Hematopoietic multipotent progenitor cell treated with erythropoietin and hydrocortisone succinate and interleukin-3 and kit ligand, for 17 days (in vitro differentiated cells): ENCODE measurements around the gene TTYH3.

ENCODE experiments used
- DNase-seq: peaks from one replicate; pipeline ENCODE4 v3.0.0-alpha.2; 2015; ENCODE audit warnings: low spot score

The TTYH3 gene

DNA sequence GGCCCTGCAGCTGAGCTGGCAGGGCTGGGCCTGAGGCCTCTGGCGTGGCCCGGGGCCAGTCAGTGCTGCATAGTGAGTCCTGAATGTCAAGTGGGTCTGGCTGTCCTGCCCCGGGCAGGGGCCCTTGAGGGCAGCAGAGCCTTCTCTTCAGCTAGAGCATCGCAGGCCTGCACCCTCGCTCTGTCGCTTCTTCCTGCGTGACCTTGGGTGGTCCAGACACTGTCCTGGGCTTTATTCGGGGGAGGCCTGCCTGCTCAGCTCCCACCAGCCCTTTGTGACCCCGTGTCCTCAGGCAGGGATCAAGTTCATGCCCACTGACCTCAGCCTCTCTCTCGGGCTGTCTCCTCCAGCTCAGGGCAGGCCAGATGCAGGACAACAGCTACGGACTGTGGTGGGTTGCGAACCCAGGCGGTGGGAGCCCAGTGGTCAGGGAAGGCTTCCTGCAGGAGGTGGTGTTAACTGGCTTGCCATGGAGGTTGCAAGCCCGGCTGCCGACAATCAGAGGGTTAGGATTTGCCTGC is 3.4 kb downstream of the TTYH3 start:
- no peak for DNase-seq

DNA sequence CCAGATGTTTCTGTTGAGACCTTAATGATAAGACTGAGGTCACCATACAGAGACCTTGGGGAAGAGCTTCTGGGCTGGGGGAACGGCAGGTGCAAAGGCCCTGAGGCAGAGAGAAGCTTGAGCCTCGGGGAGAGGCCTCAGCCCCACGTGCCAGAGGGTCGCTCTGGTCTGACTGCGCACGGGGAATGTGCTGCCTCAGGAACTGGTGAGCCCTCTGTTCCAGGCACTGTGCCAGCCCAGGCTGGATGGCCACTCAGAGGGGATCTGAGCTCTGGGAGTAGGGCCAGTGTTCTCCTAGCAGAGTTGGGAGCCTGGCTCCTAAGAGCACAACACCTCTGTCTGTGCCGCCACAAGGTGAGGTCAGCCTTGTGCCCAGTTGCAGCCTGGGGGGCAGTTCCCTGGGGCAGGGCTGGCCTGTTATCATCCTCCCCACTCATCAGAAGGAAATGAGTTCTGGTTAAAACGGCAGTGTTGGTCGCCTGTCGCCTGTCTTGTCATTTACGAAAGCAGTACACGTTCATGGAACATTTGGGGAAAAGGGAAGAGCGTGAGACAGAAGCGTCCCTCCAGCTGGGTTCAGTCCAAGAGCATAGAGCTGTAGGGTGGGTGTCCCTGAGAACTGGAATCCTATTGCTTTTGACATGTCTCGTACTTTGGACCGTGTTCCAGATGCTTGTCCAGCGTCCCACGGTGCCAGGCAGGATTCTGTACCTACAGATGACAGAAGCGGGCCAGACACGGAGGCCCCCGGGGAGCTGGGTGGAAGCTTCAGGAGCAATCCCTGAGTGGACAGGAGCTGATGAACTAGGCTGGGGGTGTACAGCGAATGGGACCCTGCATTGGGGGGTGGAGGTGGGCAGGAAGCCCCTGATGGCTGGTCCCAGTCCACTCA is 4.3 kb downstream of the TTYH3 start:
- DNase-seq = no peak

DNA sequence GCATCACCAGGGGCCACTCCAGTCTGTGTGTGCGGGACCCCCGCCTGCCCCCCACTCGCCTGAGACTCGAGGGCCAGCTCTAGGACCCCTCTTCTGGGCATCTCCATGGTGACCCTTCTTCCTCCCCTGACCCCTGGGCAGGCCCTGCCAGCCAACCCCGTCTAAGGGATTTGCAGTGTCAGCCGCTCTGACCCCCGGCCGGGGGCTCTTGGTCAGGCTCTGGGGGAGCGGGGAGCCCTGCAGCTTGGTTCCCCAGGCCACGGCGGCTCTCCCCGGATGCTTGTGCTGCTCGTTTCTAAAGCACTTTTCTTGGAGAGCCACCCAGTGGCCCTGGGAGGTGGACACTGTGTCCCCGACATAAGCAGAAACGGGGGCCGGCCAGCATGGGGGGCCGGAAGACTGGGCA is 5.3 kb downstream of the TTYH3 start:
- no peak for DNase-seq

- DNase-seq = no peak
These were observed 5.9 kb downstream of the TTYH3 start for GRCh38 chr7:2637505-2638223.

DNA sequence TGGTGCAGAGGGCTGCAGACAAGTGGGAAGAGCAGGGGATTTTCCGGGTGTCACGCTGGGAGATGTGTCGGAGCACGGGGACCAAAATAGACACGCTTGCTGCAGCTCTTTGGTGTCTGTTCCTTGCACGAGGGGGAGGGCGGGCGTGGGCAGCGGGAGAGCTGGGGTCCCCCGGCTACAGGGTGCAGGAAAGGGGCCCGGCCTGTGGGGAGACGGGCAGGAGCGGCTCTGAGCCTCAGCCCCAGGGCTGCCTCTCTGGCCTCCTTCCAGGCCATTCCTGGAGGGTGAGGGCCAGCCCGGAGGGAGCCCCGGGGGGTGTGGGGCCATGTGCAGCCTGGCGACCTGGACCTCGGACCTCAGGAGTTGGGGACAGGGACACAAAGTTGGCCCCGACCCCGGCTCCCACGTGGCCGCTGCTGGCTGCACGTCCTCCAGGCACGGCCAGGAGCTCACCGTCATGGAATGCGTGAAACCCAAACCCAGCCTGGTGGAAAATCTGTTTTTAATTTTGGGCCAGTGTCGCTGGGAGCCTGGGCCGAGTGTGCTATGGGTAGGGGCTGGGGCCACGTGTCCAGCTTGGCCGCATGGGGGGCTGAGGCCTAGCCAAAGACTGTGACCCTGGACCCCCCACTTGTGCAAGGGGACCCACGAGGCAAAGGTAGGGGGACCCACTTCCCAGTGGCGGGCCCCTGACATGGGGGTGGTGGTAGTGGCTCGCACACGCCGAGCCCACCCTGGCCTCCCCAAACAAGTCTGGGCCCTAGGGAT is 6.6 kb downstream of the TTYH3 start:
- DNase-seq = no peak

DNA sequence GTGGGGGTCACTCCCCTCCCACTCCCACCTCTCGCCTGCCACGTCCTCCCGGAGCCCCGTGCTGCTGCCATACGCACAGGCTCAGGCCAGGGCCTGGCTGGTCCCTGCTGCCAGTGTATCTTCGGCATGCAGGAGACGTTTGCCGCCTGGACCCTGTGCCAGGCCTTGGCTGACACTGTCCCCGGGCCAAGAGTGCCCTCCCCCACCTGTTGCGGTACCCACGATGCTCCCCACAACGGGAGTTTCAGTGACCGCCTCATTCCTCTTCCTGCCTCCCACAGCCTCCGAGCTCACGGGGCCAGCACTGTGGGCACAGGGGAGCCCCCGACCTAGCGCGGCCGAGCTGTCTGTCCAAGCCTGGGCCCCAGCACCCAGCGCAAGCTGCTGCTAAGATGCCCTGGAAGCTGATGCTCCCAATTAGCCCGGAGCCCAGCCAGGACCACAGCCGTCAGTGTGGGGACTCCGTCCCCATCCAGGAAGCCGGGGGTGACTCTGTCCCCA is 7.4 kb downstream of the TTYH3 start:
- no peak for DNase-seq

DNA sequence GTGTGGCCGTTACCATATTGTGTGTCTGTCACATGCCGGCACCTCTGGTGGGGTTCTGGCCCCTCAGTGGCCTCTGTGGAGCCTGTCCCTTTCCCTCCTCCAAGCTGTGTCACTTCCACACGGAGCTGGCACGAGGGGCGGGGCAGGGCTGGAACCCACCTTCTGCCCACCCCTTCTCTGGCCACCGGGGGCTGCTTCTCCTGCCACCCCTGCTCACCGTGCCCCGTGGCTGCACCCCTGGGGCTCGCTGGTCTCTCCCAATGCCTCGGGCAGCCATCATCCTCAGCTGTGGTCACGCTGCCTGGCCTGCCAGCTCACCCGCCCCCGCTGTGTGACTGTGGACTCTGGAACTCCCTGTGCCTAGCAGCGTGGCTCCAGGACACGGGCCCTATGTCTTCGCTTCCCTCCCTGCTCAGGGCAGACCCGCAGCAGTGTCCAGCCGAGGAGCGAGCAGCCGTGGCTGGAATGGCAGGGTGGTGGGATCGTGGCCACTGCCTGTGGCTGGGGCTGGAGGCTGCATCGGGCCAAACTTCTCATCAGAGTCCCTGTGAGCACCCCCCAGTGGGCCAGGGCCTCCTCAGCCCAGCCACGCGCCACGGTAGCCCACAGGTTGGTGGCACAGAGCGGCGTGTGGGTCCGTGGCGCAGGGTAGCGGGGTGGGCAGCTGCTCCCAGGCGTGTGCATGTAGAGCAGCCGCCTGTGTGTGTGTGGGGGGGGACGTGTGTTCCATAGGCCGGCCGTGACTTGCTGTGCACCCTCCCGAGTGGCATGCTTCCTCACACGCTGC is 8.1 kb downstream of the TTYH3 start:
- DNase-seq = no peak

DNA sequence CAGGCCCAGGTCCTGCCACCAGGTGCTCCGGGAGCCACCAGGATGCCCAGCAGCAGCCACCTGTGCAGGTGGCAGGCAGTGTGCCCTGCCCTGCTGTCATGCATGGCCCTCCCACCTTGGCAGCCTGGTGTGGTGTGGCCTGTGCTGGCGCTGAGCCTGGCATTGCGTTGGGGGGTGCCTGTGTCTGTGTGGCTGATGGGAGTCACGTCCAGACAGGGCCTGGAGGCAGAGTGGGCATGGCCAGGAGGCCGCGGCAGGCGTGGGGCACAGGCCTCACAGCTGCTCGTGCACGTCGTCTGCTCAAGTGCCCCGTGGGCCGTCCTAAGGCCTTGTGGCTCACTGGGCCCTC is 8.7 kb downstream of the TTYH3 start:
- no peak for DNase-seq

DNA sequence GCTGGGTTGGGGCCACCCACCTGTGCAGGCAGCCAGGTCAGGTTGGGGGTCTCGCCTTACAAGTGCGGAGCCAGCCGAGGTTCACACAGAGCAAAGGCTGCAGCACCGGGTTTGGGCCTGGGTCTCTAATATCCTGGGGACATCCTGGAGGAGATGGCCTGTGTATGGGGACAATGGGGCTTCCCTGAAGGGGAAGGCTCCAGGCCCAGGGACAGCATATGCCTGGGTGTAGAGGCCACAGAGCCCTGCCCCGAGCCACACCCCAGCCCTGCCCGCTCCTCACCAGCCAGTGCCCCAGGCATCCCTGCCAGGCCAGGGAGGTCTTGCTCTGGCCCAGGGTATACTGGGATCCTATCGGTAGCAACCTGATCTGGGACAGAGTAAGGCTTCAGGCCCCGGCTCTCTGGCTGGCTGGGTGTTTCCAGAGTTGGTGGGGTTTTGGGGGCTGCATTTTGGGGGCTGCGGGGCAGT is 9.1 kb downstream of the TTYH3 start:
- DNase-seq = no peak

DNA sequence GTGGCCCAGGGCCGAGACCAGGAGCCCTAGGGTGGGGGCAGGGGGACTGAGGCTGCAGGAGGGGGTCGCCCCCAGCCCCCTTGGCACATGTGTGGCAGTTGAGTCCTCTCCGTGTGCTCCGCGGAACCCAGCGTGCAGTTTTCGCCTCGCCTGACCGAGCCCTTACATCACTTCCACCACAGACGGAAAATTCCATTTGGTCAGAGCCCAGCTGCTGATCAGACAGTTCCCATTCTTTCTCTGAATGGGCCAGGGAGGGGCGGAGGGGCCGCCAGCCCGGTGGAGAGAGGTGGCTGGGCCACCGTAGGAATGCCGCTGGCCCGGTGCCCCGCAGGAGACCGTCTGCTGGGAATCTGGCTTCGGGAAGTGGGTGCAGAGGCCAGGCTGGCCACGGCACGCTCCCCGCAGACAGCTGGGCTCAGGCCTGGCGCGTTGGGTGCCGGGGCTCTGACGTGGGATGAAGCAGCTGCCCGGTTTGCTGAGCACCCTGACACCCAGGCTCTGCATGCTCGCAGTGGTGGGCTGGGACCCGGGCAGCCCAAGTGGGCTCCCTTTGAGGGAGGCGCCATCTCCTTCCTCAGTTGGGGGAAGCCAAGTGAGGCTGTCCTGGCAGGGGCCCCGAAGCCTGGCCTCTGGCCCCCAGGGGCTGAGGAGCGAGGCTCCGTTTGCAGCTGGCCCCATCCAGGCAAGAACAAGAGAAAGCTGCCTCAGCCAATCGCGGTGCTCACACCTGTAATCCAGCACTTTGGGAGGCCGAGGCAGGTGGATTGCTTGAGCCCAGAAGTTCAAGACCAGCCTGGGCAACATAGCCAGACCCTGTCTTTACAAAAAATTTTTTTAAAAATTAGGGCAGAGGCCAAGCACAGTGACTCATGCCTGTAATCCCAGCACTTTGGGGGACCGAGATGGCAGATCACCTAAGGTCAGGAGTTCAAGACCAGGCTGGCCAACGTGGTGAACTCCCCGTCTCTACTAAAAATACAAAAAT is 9.9 kb downstream of the TTYH3 start:
- no peak for DNase-seq

DNA sequence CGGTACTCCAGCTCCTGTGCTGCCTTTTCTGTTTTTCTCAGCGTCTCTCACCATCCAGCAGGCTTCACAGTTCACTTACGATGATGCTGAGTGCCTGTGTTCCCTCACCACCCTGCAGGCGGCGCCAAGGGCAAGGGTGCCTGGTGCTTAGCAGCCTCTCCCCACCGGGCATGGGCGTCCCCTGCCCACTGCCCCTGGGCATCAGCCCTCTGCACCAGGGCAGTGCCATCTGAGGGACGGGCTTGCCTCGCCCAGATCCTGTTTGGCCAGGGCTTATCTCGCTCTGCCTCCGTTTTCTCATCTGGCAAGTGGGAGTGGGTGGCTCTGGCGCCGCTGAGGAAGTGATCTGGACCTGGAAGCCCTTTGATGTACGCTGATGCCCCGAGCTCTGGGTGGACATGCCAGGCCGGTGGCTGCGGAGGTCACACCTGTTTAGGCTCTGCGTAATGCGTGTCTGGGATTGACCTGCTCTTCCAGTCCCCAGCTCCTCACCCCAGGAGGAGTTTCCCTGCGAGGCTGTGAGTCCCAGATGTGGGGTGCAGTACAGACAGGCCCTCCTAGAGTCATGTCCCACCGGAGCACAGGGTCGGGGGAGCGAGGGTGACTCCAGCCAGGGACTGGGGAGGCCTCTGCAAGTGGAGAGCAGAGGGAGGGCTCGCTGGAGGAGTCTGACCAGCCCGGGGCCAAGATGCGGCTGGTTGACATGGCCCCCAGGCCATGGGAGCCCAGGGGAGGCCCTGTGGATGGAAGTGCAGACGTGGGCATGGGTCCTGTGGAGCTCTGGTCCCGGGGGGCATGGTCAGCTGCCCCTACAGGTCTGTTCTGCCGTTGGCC is 11.8 kb downstream of the TTYH3 start:
- no peak for DNase-seq

DNA sequence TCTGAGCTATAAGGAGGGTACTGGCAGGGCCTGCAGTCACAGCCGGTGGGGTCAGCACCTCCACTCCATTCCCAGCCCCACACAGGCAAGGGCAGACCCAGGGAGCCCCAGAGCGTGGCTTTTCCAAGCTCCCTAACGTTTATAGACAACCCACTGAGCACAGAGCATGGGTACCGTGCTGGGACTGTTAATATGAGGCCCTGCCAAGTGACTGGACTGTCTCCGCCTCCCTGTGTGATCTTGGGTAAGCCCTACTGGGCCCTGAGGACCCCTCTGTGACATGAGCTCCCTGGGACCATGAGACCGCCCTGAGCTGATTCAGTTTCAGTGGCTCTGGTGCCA is 12.4 kb downstream of the TTYH3 start:
- DNase-seq = no peak

- no peak for DNase-seq
These were observed 12.9 kb downstream of the TTYH3 start for GRCh38 chr7:2644562-2645273.

GRCh38 chr7:2645274-2645868 is 13.6 kb downstream of the TTYH3 start:
- DNase-seq = no peak

DNA sequence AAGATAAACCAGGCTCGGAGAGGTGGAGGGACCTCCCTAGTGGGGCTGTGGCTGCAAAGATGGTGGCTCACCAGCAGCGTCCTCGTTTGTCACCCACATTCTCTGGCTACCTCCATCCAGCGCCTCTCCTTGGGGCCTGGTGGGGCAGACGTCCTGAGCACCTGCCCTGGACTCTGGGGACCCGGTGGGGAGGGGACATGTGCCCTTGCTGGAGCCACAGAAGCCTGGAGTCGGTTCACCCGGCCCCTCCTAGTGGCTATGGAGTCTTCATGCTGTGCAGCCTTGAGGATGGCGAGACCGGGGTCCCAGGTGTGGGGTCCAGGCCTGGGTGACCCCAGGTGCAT is 14.5 kb downstream of the TTYH3 start:
- DNase-seq = no peak

DNA sequence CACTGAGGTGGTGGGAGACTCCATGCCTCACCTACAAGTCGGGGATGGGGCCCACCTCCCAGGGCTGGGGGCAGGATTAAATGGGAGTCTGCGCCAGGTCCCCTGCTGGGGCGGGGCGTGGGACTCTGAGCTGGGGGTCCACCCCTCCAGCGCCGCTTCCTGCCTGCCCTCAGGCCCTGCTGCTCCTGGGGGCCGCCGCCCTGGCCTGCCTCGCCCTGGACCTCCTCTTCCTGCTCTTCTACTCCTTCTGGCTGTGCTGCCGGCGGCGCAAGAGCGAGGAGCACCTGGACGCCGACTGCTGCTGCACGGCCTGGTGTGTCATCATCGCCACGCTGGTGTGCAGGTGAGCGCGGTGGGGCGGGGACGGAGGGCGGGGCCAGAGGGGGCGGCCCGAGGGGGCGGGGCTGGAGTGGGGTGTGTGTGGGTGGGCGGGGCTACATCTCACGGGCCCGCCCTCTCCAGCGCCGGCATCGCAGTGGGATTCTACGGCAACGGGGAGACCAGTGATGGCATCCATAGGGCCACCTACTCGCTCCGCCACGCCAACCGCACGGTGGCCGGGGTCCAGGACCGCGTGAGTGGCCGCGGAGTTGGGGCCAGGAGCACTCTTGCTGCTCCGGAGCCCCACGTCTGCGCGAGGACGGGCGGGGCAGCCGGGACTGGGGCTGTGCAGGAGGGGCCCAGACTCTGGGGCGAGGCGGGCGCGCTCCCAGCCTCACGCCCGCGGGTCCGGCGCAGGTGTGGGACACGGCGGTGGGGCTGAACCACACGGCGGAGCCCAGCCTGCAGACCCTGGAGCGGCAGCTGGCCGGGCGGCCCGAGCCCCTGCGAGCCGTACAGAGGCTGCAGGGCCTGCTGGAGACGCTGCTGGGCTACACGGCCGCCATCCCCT is 15.1 kb downstream of the TTYH3 start:
- no peak for DNase-seq

DNA sequence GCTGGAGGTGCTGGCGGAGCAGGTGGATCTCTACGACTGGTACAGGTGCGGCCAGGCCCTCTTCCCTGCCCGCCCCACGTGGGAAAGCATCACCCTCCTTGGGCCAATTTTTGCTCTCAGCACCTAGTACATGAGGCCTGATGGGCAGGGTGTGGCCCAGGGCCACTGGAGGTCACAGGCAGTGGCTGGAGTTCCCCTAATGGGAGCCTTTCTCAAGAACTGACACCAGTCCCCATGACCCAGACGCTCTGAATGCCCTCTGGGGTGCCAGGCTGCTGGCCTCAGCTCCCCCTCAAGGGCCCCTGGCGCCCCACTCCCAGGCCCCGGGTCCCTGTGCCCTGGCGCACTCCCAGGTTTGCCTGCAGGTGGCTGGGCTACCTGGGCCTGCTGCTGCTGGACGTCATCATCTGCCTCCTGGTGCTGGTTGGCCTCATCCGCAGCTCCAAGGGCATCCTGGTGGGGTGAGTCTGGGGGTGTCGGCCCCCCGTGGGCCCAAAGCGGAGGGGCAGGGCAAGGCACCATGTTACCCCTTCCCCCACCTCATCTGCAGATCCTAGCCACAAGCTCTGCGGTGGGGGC is 15.9 kb downstream of the TTYH3 start:
- DNase-seq = no peak
